NB4 (cell line): ENCODE measurements around the gene MEN1.

Experiments
- DNase-seq: peaks from one replicate; pipeline ENCODE4 v3.0.0; 2010; ENCODE audit warnings: low read depth
- H3K4me3 ChIP-seq: one replicate; pipeline ENCODE4 v1.5.1; 2011; ENCODE audit warnings: mild to moderate bottlenecking, low read depth, low read length, moderate library complexity
- MYC ChIP-seq: IDR thresholded peaks from 2 replicates; pipeline ENCODE4 v1.6.1; 2011; ENCODE audit warnings: low read depth, low read length
- POLR2A ChIP-seq: IDR thresholded peaks from 2 replicates; pipeline ENCODE4 v1.6.1; 2011; ENCODE audit warnings: mild to moderate bottlenecking; ENCODE audit not compliant: insufficient read length; ENCODE audit errors: extremely low read depth
- TF ChIP-seq, protein P1 (sequence below): IDR thresholded peaks from 2 replicates; pipeline ENCODE4 v1.6.1; 2011; ENCODE audit warnings: low read depth, low read length
- TF ChIP-seq, protein P2 (sequence below): IDR thresholded peaks from one replicate; pipeline ENCODE4 v1.5.1; 2012; ENCODE audit warnings: low read depth, low read length

Gene MEN1

DNA sequence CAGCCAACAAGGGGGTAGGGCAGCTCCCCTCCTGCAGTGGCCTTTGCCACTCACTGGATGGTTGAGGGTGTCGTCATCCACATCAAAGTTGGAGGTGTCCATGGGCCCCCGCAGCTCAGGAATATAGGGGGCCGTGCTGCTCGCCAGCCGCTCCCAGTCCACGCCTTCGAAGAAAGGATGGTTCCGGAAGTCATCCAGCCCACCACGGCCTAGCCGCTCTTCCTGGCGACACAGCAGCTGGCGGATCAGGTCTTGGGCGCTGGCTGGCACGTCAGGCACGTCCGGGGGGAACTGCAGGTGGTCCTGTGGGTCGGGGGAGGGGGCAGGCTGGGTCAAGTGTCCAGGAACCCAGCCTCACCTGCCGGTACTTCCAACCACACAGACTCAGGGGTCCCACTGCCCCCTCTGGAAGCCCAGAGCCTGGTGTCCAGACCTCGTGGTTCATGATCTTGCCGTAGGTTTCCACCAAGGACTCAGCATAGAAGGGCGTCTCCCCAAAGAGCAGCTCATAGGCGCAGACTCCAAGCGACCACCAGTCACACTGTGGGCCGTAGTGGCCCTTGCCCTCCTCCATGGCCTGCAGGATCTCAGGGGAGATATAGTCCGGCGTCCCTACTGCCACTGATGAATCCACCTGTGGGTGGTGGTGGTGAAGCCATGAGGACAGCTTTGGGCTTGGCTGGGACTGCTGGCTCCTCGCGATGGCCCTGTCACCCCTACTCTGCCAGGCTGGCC is 28.4 kb upstream of the MEN1 start:
- DNase-seq, result no peak
- H3K4me3 ChIP-seq, result no peak overlapping the region
- TF ChIP-seq, protein P1, sequence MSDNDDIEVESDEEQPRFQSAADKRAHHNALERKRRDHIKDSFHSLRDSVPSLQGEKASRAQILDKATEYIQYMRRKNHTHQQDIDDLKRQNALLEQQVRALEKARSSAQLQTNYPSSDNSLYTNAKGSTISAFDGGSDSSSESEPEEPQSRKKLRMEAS, result no peak
- TF ChIP-seq POLR2A, result no peak
- no peak for TF ChIP-seq MYC
- TF ChIP-seq, protein P2, sequence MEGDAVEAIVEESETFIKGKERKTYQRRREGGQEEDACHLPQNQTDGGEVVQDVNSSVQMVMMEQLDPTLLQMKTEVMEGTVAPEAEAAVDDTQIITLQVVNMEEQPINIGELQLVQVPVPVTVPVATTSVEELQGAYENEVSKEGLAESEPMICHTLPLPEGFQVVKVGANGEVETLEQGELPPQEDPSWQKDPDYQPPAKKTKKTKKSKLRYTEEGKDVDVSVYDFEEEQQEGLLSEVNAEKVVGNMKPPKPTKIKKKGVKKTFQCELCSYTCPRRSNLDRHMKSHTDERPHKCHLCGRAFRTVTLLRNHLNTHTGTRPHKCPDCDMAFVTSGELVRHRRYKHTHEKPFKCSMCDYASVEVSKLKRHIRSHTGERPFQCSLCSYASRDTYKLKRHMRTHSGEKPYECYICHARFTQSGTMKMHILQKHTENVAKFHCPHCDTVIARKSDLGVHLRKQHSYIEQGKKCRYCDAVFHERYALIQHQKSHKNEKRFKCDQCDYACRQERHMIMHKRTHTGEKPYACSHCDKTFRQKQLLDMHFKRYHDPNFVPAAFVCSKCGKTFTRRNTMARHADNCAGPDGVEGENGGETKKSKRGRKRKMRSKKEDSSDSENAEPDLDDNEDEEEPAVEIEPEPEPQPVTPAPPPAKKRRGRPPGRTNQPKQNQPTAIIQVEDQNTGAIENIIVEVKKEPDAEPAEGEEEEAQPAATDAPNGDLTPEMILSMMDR, result no peak

- no peak for DNase-seq
- TF ChIP-seq POLR2A (no peak), MYC (no peak)
- TF ChIP-seq, protein P1, result no peak
- TF ChIP-seq, protein P2, result no peak
- no peak overlapping the region for H3K4me3 ChIP-seq
Measured at GRCh38 chr11:64837887-64838351, 27.6 kb upstream of the MEN1 start.

GRCh38 chr11:64836448-64837072 is 26.2 kb upstream of the MEN1 start:
- TF ChIP-seq, protein P1, result no peak
- TF ChIP-seq MYC, result no peak
- TF ChIP-seq, protein P2, result no peak
- TF ChIP-seq POLR2A, result no peak
- DNase-seq, result no peak
- no peak overlapping the region for H3K4me3 ChIP-seq

DNA sequence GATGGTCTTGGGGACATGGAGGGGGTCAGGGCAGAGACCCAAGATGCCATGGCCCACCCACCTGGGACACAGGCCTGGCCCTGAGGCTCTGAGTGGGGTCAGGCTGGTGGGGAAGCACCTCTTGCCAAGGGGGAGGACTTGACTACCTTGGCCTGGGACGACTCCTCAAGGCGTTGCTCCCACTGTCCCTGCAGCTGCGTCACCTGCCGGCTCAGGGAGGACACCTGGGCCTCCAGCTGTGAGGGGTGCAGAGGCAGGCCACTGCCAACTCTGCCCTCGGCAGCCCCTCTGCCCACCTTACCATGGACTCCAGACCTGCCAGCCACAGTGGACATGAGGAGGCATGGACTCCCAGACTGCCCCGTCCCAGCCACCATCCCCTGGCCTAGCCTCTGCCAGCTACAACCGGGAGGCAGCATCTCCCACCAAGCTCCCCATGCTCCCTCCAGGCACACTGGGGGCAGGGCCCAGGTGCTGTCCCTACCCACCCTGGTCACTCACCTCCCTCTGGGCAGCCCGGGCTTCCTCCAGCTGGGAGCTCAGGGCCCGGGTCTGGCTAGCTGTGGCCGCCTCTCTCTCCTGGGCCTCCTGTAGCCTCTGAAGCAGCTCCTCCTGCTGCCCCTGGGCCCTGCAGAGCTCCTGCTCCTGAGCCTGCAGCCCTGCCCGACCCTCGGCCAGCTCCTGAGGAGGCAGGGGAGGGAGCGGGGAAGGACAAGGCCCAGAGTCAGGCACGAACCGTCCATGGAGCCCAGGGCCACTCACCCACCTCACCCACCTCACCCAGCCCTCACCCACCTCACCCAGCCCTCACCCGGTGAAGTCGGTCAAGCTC is 25.5 kb upstream of the MEN1 start:
- H3K4me3 ChIP-seq, result no peak overlapping the region
- TF ChIP-seq, protein P2, result no peak
- no peak for TF ChIP-seq MYC
- TF ChIP-seq, protein P1, result no peak
- TF ChIP-seq POLR2A, result no peak
- no peak for DNase-seq

- no peak overlapping the region for H3K4me3 ChIP-seq
- no peak for DNase-seq
- TF ChIP-seq, protein P1, result no peak
- TF ChIP-seq, protein P2, result no peak
- TF ChIP-seq POLR2A (no peak), MYC (no peak)
Measured at GRCh38 chr11:64834723-64835615, 24.6 kb upstream of the MEN1 start.
